Measurements from ENCODE around the gene UROD.
"Not testable (repeated sequence)": the region's sequence is repeated elsewhere in the genome, so short reads cannot be mapped to it uniquely, and the experiment has no call there.

The UROD gene

GRCh38 chr1:45001011-45001481, 11.0 kb upstream of the UROD start:
- no peak for DNase-seq (ENCODE audit: extremely low spot score)
- ChIA-PET CTCF (interaction anchor here (1.4 kb wide), 1 partner anchor 10 kb away, joined by 3 read pairs; the partner anchor contains the start of gene HECTD3), POLR2A (interaction anchor here (1.4 kb wide), 1 partner anchor 10 kb away, joined by 8 read pairs; the partner anchor contains the start of genes HECTD3 and UROD)
- TF ChIP-seq LEF1 (IDR thresholded peaks at IDR 0.05; ENCODE audit: borderline replicate concordance) = no peak
- TF ChIP-seq SP1 (IDR thresholded peaks at IDR 0.05) = no peak
- TF ChIP-seq PKNOX1 (IDR thresholded peaks at IDR 0.05) = no peak
- TF ChIP-seq FOXM1 (IDR thresholded peaks at IDR 0.05; ENCODE audit: borderline replicate concordance) = no peak
- no peak for TF ChIP-seq ZNF384 (IDR thresholded peaks at IDR 0.05)
- no peak for TF ChIP-seq HDGF (IDR thresholded peaks at IDR 0.05; ENCODE audit: borderline replicate concordance)

DNA sequence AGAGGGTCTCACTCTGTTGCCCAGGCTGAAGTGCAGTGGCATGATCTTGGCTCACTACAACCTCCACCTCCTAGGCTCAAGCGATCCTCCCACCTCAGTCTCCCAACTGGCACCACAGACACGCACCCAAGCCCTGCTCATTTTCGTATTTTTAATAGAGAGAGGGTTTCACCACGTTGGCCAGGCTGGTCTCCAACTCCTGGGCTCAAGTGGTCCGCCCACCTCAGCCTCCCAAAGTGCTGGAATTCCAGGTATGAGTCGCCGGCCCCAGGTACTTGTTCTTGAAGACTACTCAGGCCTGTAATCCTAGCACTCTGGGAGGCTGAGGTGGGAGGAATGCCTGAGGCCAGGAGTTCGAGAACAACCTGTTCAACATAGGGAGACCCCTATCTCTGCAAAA, 10.5 kb upstream of the UROD start:
- DNase-seq (ENCODE audit: extremely low spot score) = not testable (repeated sequence)
- ChIA-PET CTCF (interaction anchor here (1.4 kb wide), 1 partner anchor 9 kb away, joined by 3 read pairs; the partner anchor contains the start of gene HECTD3), POLR2A (interaction anchor here (1.4 kb wide), 1 partner anchor 10 kb away, joined by 8 read pairs; the partner anchor contains the start of genes HECTD3 and UROD)

DNA sequence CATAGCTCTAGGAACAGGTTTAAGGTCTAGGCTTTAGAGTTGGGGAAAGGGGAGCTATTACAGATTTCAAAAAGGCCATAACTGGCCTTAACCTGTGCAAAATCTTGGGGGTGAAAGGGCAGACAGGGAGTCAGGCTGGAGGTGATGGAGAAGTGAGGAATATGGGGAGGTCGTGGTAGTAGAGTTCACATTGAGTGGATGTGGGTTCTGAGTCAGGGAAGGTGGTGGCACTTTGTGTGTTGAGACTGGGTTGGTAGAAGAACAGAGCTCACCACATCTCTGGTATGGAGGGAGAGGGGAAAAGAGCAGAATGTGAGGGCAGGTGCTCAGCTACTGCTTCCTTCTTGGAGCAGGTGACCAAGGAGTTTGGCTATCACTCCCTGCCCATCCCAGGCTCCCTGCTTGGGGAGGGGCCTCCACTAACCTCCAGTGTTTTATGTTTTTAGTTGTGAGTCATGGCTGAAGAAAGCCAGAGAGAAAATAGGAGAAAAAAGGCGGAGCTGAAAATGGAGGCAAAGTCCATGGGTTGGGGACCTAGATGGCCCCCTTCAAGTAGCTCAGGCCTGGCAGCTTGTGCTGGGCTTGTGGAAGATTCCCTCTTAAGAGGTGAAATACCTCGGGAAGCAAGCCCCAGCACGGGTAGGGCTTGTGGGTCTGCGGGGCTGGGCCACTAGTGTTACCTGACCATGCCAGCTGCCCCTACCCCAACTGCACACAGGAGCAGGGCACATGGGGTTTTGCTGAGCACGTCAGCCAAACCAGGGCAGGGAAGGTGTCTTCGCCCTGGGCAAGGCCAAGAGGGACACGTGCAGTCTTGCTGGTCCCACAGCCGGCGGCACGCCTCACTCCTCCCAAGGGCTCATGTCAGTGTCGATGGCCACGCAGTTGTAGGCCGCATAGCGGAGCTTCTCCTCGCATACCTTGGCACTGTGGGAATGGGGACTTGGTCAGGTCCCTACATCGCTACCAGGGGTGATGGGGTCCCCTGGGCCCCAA, 9.1 kb upstream of the UROD start:
- CTCF ChIA-PET = interaction anchor here (0.7 to 1.2 kb wide), 3 partner anchors 94 to 274 kb away, joined by 3 read pairs; partner anchors contain the start of gene PLK3
- POLR2A ChIA-PET = interaction anchor here (2.1 kb wide), 1 partner anchor 9 kb away, joined by 19 read pairs; the partner anchor contains the start of genes HECTD3 and UROD
- DNase-seq (ENCODE audit: extremely low spot score) = no peak
- TF ChIP-seq L3MBTL2 (conservative IDR thresholded peaks at IDR 0.05) (no peak), HDGF (IDR thresholded peaks at IDR 0.05; ENCODE audit: borderline replicate concordance) (no peak), ARNT (IDR thresholded peaks at IDR 0.05) (no peak), NFRKB (IDR thresholded peaks at IDR 0.05) (no peak), SP1 (IDR thresholded peaks at IDR 0.05) (no peak), FOXA1 (IDR thresholded peaks at IDR 0.05) (no peak), FOXK2 (IDR thresholded peaks at IDR 0.05) (no peak), CTBP1 (IDR thresholded peaks at IDR 0.05; ENCODE audit: borderline replicate concordance) (no peak), SUZ12 (IDR thresholded peaks at IDR 0.05) (no peak), FOXM1 (IDR thresholded peaks at IDR 0.05; ENCODE audit: borderline replicate concordance) (no peak), ZNF384 (IDR thresholded peaks at IDR 0.05) (no peak), ELF4 (IDR thresholded peaks at IDR 0.05) (no peak), TARDBP (IDR thresholded peaks at IDR 0.05) (no peak), LEF1 (IDR thresholded peaks at IDR 0.05; ENCODE audit: borderline replicate concordance) (no peak), PKNOX1 (IDR thresholded peaks at IDR 0.05) (no peak), BHLHE40 (IDR thresholded peaks at IDR 0.05; ENCODE audit: borderline replicate concordance) (no peak)

GRCh38 chr1:45003741-45004140, 8.3 kb upstream of the UROD start:
- TF ChIP-seq SUZ12 (IDR thresholded peaks at IDR 0.05) (no peak), ZNF384 (IDR thresholded peaks at IDR 0.05) (no peak), FOXM1 (IDR thresholded peaks at IDR 0.05; ENCODE audit: borderline replicate concordance) (no peak), FOXA1 (IDR thresholded peaks at IDR 0.05) (no peak), ELF4 (IDR thresholded peaks at IDR 0.05) (no peak), HDGF (IDR thresholded peaks at IDR 0.05; ENCODE audit: borderline replicate concordance) (no peak), PKNOX1 (IDR thresholded peaks at IDR 0.05) (no peak), NFRKB (IDR thresholded peaks at IDR 0.05) (no peak), BHLHE40 (IDR thresholded peaks at IDR 0.05; ENCODE audit: borderline replicate concordance) (no peak)
- DNase-seq (ENCODE audit: extremely low spot score) = no peak
- CTCF ChIA-PET = interaction anchor here (0.7 kb wide), 1 partner anchor 95 kb away, joined by 3 read pairs; no protein-coding TSS in a partner anchor
- POLR2A ChIA-PET = interaction anchor here (2.1 kb wide), 1 partner anchor 9 kb away, joined by 19 read pairs; the partner anchor contains the start of genes HECTD3 and UROD

DNA sequence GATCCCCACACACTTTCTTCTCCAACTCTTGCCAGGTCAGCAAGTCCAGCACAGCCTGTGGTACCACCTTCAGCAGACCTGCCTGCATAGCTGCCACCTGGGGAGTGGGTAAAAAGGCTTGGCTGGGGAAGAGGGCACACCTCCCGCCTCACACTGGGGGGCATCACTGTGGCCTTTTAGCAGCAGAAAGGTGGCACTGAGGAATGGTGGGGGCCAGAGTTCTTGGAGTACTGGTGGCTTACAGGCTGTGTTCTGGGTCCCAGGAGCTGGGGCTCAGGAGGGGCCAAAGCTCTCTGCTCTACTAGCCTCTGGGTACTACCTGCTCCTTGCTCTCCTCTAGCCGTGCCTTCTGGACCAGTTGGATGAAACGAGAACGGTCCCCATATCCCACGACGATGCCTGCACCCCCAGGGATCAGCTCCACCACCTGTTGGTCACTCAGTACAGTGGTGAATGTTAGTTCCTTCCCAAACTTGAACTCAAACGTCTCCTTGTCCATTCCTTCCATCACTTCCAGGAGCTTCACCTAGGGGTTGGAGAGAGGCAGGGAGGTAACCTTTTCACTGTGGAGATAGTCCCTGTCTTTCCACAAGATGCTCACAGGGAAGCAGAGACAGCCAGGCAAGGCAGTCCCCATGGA, 7.7 kb upstream of the UROD start:
- DNase-seq (ENCODE audit: extremely low spot score) = no peak
- no peak for TF ChIP-seq BHLHE40 (IDR thresholded peaks at IDR 0.05; ENCODE audit: borderline replicate concordance)
- ChIA-PET POLR2A (interaction anchor here (1.0 to 2.1 kb wide), 3 partner anchors 8 to 335 kb away, joined by 3 to 19 read pairs (median 6); partner anchors contain the start of genes HECTD3, MUTYH, TOE1 and UROD), CTCF (interaction anchor here (0.9 kb wide), 1 partner anchor 14 kb away, joined by 3 read pairs; no protein-coding TSS in a partner anchor)

DNA sequence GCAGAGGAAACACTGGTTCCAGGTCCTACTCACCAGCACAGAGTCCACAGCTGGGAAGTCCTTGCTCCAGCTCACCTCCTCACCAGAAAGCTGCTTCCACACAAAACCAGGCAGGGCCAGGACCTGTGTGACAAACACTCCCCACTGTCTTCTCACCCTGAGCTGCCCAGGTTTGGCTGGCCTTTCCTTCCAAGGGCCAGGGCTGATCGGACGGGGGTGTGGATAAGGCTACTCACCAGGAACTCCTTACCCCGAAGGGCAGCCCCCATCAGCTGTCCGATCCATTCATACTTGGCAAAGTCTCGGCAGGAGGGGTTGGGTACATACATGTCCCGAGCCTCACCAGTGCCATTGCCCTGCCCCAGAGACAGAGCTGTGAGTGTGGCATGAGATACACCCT, 6.3 kb upstream of the UROD start:
- DNase-seq (ENCODE audit: extremely low spot score) = no peak
- TF ChIP-seq BHLHE40 (IDR thresholded peaks at IDR 0.05; ENCODE audit: borderline replicate concordance) (no peak), TARDBP (IDR thresholded peaks at IDR 0.05) (no peak), HDGF (IDR thresholded peaks at IDR 0.05; ENCODE audit: borderline replicate concordance) (no peak), ZNF384 (IDR thresholded peaks at IDR 0.05) (no peak), FOXA1 (IDR thresholded peaks at IDR 0.05) (no peak), ARNT (IDR thresholded peaks at IDR 0.05) (no peak), SP1 (IDR thresholded peaks at IDR 0.05) (no peak), NFRKB (IDR thresholded peaks at IDR 0.05) (no peak), FOXM1 (IDR thresholded peaks at IDR 0.05; ENCODE audit: borderline replicate concordance) (no peak), FOXK2 (IDR thresholded peaks at IDR 0.05) (no peak), PKNOX1 (IDR thresholded peaks at IDR 0.05) (no peak), CTBP1 (IDR thresholded peaks at IDR 0.05; ENCODE audit: borderline replicate concordance) (no peak), L3MBTL2 (conservative IDR thresholded peaks at IDR 0.05) (no peak), LEF1 (IDR thresholded peaks at IDR 0.05; ENCODE audit: borderline replicate concordance) (no peak), SUZ12 (IDR thresholded peaks at IDR 0.05) (no peak), ELF4 (IDR thresholded peaks at IDR 0.05) (no peak)
- POLR2A ChIA-PET = interaction anchor here (1.0 to 1.8 kb wide), 3 partner anchors 19 to 334 kb away, joined by 3 to 6 read pairs (median 4); partner anchors contain the start of genes EIF2B3, MUTYH and TOE1
- CTCF ChIA-PET = no interaction called here
